ENCODE measurements around the gene EFCAB5.
"Not testable (repeated sequence)": the region's sequence is repeated elsewhere in the genome, so short reads cannot be mapped to it uniquely, and the experiment has no call there.

The EFCAB5 gene

GRCh38 chr17:29954405-29954804, 13.0 kb downstream of the EFCAB5 start:
- H4K91ac ChIP-seq (ENCODE audit: low read length): no peak overlapping the region
- H3K4ac ChIP-seq (ENCODE audit: low read depth in 1 of 2, low read length in 2 of 2): no peak overlapping the region
- H4K8ac ChIP-seq (ENCODE audit: low read length): no peak overlapping the region
- H3K14ac ChIP-seq (ENCODE audit: low read length in 2 of 2): no peak overlapping the region
- H3K4me3 ChIP-seq (ENCODE audit: insufficient read depth in 1 of 2, low read depth in 1 of 2, low read length in 2 of 2): no peak overlapping the region
- no peak overlapping the region for H2AFZ ChIP-seq (ENCODE audit: low read depth, low read length)
- no peaks in the 10 kb centered on the region for H3K79me1 ChIP-seq (replicated peaks; ENCODE audit: low read length, poor library complexity, severe bottlenecking)
- H2AK5ac ChIP-seq (ENCODE audit: low read length, severe bottlenecking): no peak overlapping the region
- 82% methylated on average over 4 of the region's 4 CpGs for WGBS
- no peaks in the 10 kb centered on the region for H3K36me3 ChIP-seq (ENCODE audit: control insufficient read depth in 1 of 2, insufficient read depth in 2 of 2, low read depth in 1 of 2, low read length in 2 of 2)
- no peaks in the 10 kb centered on the region for H3K4me1 ChIP-seq (ENCODE audit: control insufficient read depth, insufficient read depth, low read depth, low read length)
- H2BK5ac ChIP-seq (ENCODE audit: low read depth, low read length, poor library complexity, severe bottlenecking): no peak overlapping the region
- no peak overlapping the region for H3K23ac ChIP-seq (ENCODE audit: low read length in 2 of 2)
- H3K18ac ChIP-seq (ENCODE audit: low read depth in 1 of 2, low read length in 2 of 2): no peak overlapping the region
- H3K9me3 ChIP-seq (ENCODE audit: control insufficient read depth, low read length): no peaks in the 10 kb centered on the region
- H3K9ac ChIP-seq (ENCODE audit: low read length): no peak overlapping the region
- H2BK12ac ChIP-seq (ENCODE audit: low read length in 2 of 2): no peak overlapping the region
- H2BK15ac ChIP-seq (ENCODE audit: low read depth, poor library complexity, severe bottlenecking): no peak overlapping the region
- H3K27ac ChIP-seq (ENCODE audit: low read length, poor library complexity, severe bottlenecking): no peak overlapping the region
- H3K27me3 ChIP-seq (ENCODE audit: control insufficient read depth in 1 of 2, insufficient read depth in 1 of 2, low read length in 2 of 2): no peaks in the 10 kb centered on the region
- no peak overlapping the region for H3K4me2 ChIP-seq (ENCODE audit: low read length, poor library complexity, severe bottlenecking)
- DNase-seq: no peak
- no peak overlapping the region for H2BK120ac ChIP-seq (ENCODE audit: low read depth, low read length)

DNA sequence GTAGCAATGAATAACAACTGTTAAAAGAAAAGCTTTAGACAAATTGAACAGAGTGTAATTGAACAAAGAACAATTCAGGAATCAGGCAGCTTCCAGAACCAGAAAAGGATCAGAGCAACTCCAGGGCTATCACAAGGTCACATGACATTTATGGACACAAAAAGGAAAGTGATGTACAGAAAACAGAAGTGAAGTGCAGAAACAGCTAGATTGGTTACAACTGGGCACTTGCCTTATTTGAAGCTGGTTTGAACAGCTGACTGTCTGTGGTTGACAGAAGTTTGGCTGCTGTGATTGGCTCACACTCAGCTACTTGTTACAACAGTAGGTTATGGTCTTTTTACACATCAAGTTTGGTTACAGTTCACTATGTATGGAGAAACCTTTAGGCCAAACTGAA, 14.8 kb downstream of the EFCAB5 start:
- Histone ChIP-seq H3K9me3 (ENCODE audit: control insufficient read depth, low read length) (no peaks in the 10 kb centered on the region), H2AK5ac (ENCODE audit: low read length, severe bottlenecking) (no peak overlapping the region), H3K27ac (ENCODE audit: low read length, poor library complexity, severe bottlenecking) (no peak overlapping the region), H2BK12ac (ENCODE audit: low read length in 2 of 2) (no peak overlapping the region), H3K4me3 (ENCODE audit: insufficient read depth in 1 of 2, low read depth in 1 of 2, low read length in 2 of 2) (no peak overlapping the region), H2BK120ac (ENCODE audit: low read depth, low read length) (no peak overlapping the region), H3K4ac (ENCODE audit: low read depth in 1 of 2, low read length in 2 of 2) (no peak overlapping the region), H3K23ac (ENCODE audit: low read length in 2 of 2) (no peak overlapping the region), H2AFZ (ENCODE audit: low read depth, low read length) (no peak overlapping the region), H3K4me1 (ENCODE audit: control insufficient read depth, insufficient read depth, low read depth, low read length) (no peaks in the 10 kb centered on the region), H3K79me1 (replicated peaks; ENCODE audit: low read length, poor library complexity, severe bottlenecking) (no peaks in the 10 kb centered on the region), H3K27me3 (ENCODE audit: control insufficient read depth in 1 of 2, insufficient read depth in 1 of 2, low read length in 2 of 2) (no peaks in the 10 kb centered on the region), H3K9ac (ENCODE audit: low read length) (no peak overlapping the region), H4K8ac (ENCODE audit: low read length) (no peak overlapping the region), H4K91ac (ENCODE audit: low read length) (no peak overlapping the region), H3K4me2 (ENCODE audit: low read length, poor library complexity, severe bottlenecking) (no peak overlapping the region), H2BK5ac (ENCODE audit: low read depth, low read length, poor library complexity, severe bottlenecking) (no peak overlapping the region), H3K14ac (ENCODE audit: low read length in 2 of 2) (no peak overlapping the region), H3K36me3 (ENCODE audit: control insufficient read depth in 1 of 2, insufficient read depth in 2 of 2, low read depth in 1 of 2, low read length in 2 of 2) (no peaks in the 10 kb centered on the region), H3K18ac (ENCODE audit: low read depth in 1 of 2, low read length in 2 of 2) (no peak overlapping the region), H2BK15ac (ENCODE audit: low read depth, poor library complexity, severe bottlenecking) (no peak overlapping the region)
- no peak for DNase-seq

GRCh38 chr17:29957488-29957887, 16.1 kb downstream of the EFCAB5 start:
- H2BK5ac ChIP-seq (ENCODE audit: low read depth, low read length, poor library complexity, severe bottlenecking); H2BK12ac ChIP-seq (ENCODE audit: low read length in 2 of 2); DNase-seq; H3K79me1 ChIP-seq (replicated peaks; ENCODE audit: low read length, poor library complexity, severe bottlenecking); H2BK120ac ChIP-seq (ENCODE audit: low read depth, low read length); H4K91ac ChIP-seq (ENCODE audit: low read length); H3K27me3 ChIP-seq (ENCODE audit: control insufficient read depth in 1 of 2, insufficient read depth in 1 of 2, low read length in 2 of 2); H2AK5ac ChIP-seq (ENCODE audit: low read length, severe bottlenecking); H2AFZ ChIP-seq (ENCODE audit: low read depth, low read length); H3K9me3 ChIP-seq (ENCODE audit: control insufficient read depth, low read length); H3K4me2 ChIP-seq (ENCODE audit: low read length, poor library complexity, severe bottlenecking); H3K4me1 ChIP-seq (ENCODE audit: control insufficient read depth, insufficient read depth, low read depth, low read length); H3K4me3 ChIP-seq (ENCODE audit: insufficient read depth in 1 of 2, low read depth in 1 of 2, low read length in 2 of 2); H3K36me3 ChIP-seq (ENCODE audit: control insufficient read depth in 1 of 2, insufficient read depth in 2 of 2, low read depth in 1 of 2, low read length in 2 of 2); H2BK15ac ChIP-seq (ENCODE audit: low read depth, poor library complexity, severe bottlenecking); H3K27ac ChIP-seq (ENCODE audit: low read length, poor library complexity, severe bottlenecking); H3K4ac ChIP-seq (ENCODE audit: low read depth in 1 of 2, low read length in 2 of 2); H4K8ac ChIP-seq (ENCODE audit: low read length); H3K9ac ChIP-seq (ENCODE audit: low read length); H3K18ac ChIP-seq (ENCODE audit: low read depth in 1 of 2, low read length in 2 of 2); H3K23ac ChIP-seq (ENCODE audit: low read length in 2 of 2); H3K14ac ChIP-seq (ENCODE audit: low read length in 2 of 2): not testable (repeated sequence)
- WGBS: no CpG with 5 or more reads among the region's 1 CpG

- H3K4me3 ChIP-seq (ENCODE audit: insufficient read depth in 1 of 2, low read depth in 1 of 2, low read length in 2 of 2): no peak overlapping the region
- DNase-seq: no peak
- no peaks in the 10 kb centered on the region for H3K79me1 ChIP-seq (replicated peaks; ENCODE audit: low read length, poor library complexity, severe bottlenecking)
- H3K36me3 ChIP-seq (ENCODE audit: control insufficient read depth in 1 of 2, insufficient read depth in 2 of 2, low read depth in 1 of 2, low read length in 2 of 2): no peaks in the 10 kb centered on the region
- H2BK15ac ChIP-seq (ENCODE audit: low read depth, poor library complexity, severe bottlenecking): no peak overlapping the region
- H3K4me2 ChIP-seq (ENCODE audit: low read length, poor library complexity, severe bottlenecking): no peak overlapping the region
- no peak overlapping the region for H2AFZ ChIP-seq (ENCODE audit: low read depth, low read length)
- no peak overlapping the region for H2BK120ac ChIP-seq (ENCODE audit: low read depth, low read length)
- no peak overlapping the region for H4K8ac ChIP-seq (ENCODE audit: low read length)
- no peak overlapping the region for H2BK5ac ChIP-seq (ENCODE audit: low read depth, low read length, poor library complexity, severe bottlenecking)
- 73% methylated on average over 4 of the region's 4 CpGs for WGBS
- H3K23ac ChIP-seq (ENCODE audit: low read length in 2 of 2): no peak overlapping the region
- H3K9ac ChIP-seq (ENCODE audit: low read length): no peak overlapping the region
- no peaks in the 10 kb centered on the region for H3K27me3 ChIP-seq (ENCODE audit: control insufficient read depth in 1 of 2, insufficient read depth in 1 of 2, low read length in 2 of 2)
- H3K18ac ChIP-seq (ENCODE audit: low read depth in 1 of 2, low read length in 2 of 2): no peak overlapping the region
- H2BK12ac ChIP-seq (ENCODE audit: low read length in 2 of 2): no peak overlapping the region
- H3K4me1 ChIP-seq (ENCODE audit: control insufficient read depth, insufficient read depth, low read depth, low read length): no peaks in the 10 kb centered on the region
- H3K4ac ChIP-seq (ENCODE audit: low read depth in 1 of 2, low read length in 2 of 2): no peak overlapping the region
- no peak overlapping the region for H2AK5ac ChIP-seq (ENCODE audit: low read length, severe bottlenecking)
- H3K9me3 ChIP-seq (ENCODE audit: control insufficient read depth, low read length): peaks cover 13% of the 10 kb centered on the region
- H4K91ac ChIP-seq (ENCODE audit: low read length): no peak overlapping the region
- H3K14ac ChIP-seq (ENCODE audit: low read length in 2 of 2): no peak overlapping the region
- H3K27ac ChIP-seq (ENCODE audit: low read length, poor library complexity, severe bottlenecking): no peak overlapping the region
These were observed 17.7 kb downstream of the EFCAB5 start for GRCh38 chr17:29958947-29959657.
